H9 (cell line): ENCODE data around the gene CST9L. TPM values are rescaled to one million over a fixed set of nuclear protein-coding genes. Genes with fewer than 3 reads are reported as not detected.

ENCODE experiments used
- DNase-seq: peaks from one replicate; pipeline ENCODE4 v3.0.0-alpha.2; 2017
- H2AFZ ChIP-seq: one replicate; pipeline ENCODE4 v1.6.1; 2013; ENCODE audit warnings: mild to moderate bottlenecking, low read length, control low read depth, moderate library complexity
- H2AK5ac ChIP-seq: 2 replicates; pipeline ENCODE4 v1.6.1; 2013; ENCODE audit warnings: low read length, control low read depth, mixed read lengths; ENCODE audit not compliant: insufficient read length
- H2BK120ac ChIP-seq: one replicate; pipeline ENCODE4 v1.6.1; 2013; ENCODE audit warnings: low read depth, mild to moderate bottlenecking, low read length, control low read depth, inconsistent platforms; ENCODE audit not compliant: poor library complexity, severe bottlenecking
- H2BK12ac ChIP-seq: 2 replicates; pipeline ENCODE4 v1.6.1; 2013; ENCODE audit warnings: low read length, control low read depth, mixed read lengths, low read depth; ENCODE audit not compliant: insufficient read length
- H2BK15ac ChIP-seq: 2 replicates; pipeline ENCODE4 v1.6.1; 2013; ENCODE audit warnings: low read depth, low read length, control low read depth
- H2BK20ac ChIP-seq: one replicate; pipeline ENCODE4 v1.6.1; 2013; ENCODE audit warnings: low read depth, mild to moderate bottlenecking, low read length, control low read depth, inconsistent platforms; ENCODE audit not compliant: poor library complexity, severe bottlenecking
- H2BK5ac ChIP-seq: 2 replicates; pipeline ENCODE4 v1.6.1; 2013; ENCODE audit warnings: low read length, control low read depth, mixed read lengths; ENCODE audit not compliant: insufficient read length
- H3K14ac ChIP-seq: 2 replicates; pipeline ENCODE4 v1.6.1; 2013; ENCODE audit warnings: low read length, control low read depth; ENCODE audit not compliant: insufficient read depth
- H3K18ac ChIP-seq: 2 replicates; pipeline ENCODE4 v1.6.1; 2013; ENCODE audit warnings: low read depth, mild to moderate bottlenecking, mixed read lengths, low read length, control low read depth; ENCODE audit not compliant: insufficient read length
- H3K23ac ChIP-seq: 2 replicates; pipeline ENCODE4 v1.6.1; 2013; ENCODE audit warnings: low read length, control low read depth, mixed read lengths, low read depth; ENCODE audit not compliant: insufficient read length
- H3K23me2 ChIP-seq: 2 replicates; pipeline ENCODE4 v1.6.1; 2013; ENCODE audit warnings: low read depth, mild to moderate bottlenecking, mixed read lengths, low read length, control low read depth; ENCODE audit not compliant: insufficient read length, poor library complexity, severe bottlenecking
- H3K27ac ChIP-seq: 2 replicates; pipeline ENCODE4 v1.5.1; 2013; ENCODE audit warnings: low read length, control low read depth, mixed read lengths, low read depth; ENCODE audit not compliant: insufficient read length
- H3K27me3 ChIP-seq: 2 replicates; pipeline ENCODE4 v1.6.1; 2013; ENCODE audit warnings: low read length, control low read depth, inconsistent platforms; ENCODE audit not compliant: insufficient read depth
- H3K4ac ChIP-seq: 2 replicates; pipeline ENCODE4 v1.6.1; 2013; ENCODE audit warnings: low read depth, mild to moderate bottlenecking, control low read depth, inconsistent platforms, low read length, moderate library complexity
- H3K4me1 ChIP-seq: 2 replicates; pipeline ENCODE4 v1.6.1; 2013; ENCODE audit warnings: low read length, control low read depth, inconsistent platforms; ENCODE audit not compliant: insufficient read depth
- H3K4me2 ChIP-seq: 2 replicates; pipeline ENCODE4 v1.6.1; 2013; ENCODE audit warnings: low read length, control low read depth, mixed read lengths; ENCODE audit not compliant: insufficient read length, insufficient read depth
- H3K56ac ChIP-seq: 2 replicates; pipeline ENCODE4 v1.6.1; 2013; ENCODE audit warnings: low read depth, mild to moderate bottlenecking, mixed read lengths, low read length, control low read depth; ENCODE audit not compliant: insufficient read length
- H3K79me1 ChIP-seq: 2 replicates; pipeline ENCODE4 v1.6.1; 2013; ENCODE audit warnings: low read depth, mild to moderate bottlenecking, moderate library complexity, low read length, control low read depth, inconsistent platforms; ENCODE audit not compliant: insufficient read depth, poor library complexity, severe bottlenecking
- H3K79me2 ChIP-seq: 2 replicates; pipeline ENCODE4 v1.6.1; 2013; ENCODE audit warnings: low read length, control low read depth, inconsistent platforms; ENCODE audit not compliant: insufficient read depth
- H3K9ac ChIP-seq: 2 replicates; pipeline ENCODE4 v1.6.1; 2013; ENCODE audit warnings: low read length, control low read depth, mixed read lengths; ENCODE audit not compliant: insufficient read length; ENCODE audit errors: extremely low read depth
- H3K9me3 ChIP-seq: one replicate; pipeline ENCODE4 v1.6.1; 2013; ENCODE audit warnings: low read depth, low read length, inconsistent platforms; ENCODE audit not compliant: control insufficient read depth
- H3T11ph ChIP-seq: one replicate; pipeline ENCODE4 v1.6.1; 2013; ENCODE audit warnings: mild to moderate bottlenecking, low read length, control low read depth, inconsistent platforms
- H4K20me1 ChIP-seq: one replicate; pipeline ENCODE4 v1.6.1; 2013; ENCODE audit not compliant: control insufficient read depth, insufficient read length, insufficient read depth
- H4K5ac ChIP-seq: 2 replicates; pipeline ENCODE4 v1.6.1; 2013; ENCODE audit warnings: low read depth, mild to moderate bottlenecking, mixed read lengths, low read length, control low read depth; ENCODE audit not compliant: insufficient read length
- H4K8ac ChIP-seq: replicated peaks from 2 replicates; pipeline ENCODE4 v1.6.1; 2013; ENCODE audit warnings: low read length, control low read depth, mixed read lengths, low read depth; ENCODE audit not compliant: insufficient read length
- H4K91ac ChIP-seq: 2 replicates; pipeline ENCODE4 v1.6.1; 2013; ENCODE audit warnings: low read depth, mild to moderate bottlenecking, moderate library complexity, mixed read lengths, low read length, control low read depth; ENCODE audit not compliant: insufficient read length
- H3K27ac Mint-ChIP-seq, 3 experiments: 2 replicates in 2 of 3; 3 replicates in 1 of 3; pipeline ENCODE4 v1.8.0; 2020 to 2021; ENCODE audit warnings: mixed read lengths in 3 of 3, mild to moderate bottlenecking in 1 of 3, moderate library complexity in 1 of 3
- H3K27me3 Mint-ChIP-seq: 2 replicates; pipeline ENCODE4 v1.8.0; 2021; ENCODE audit warnings: low read depth, mild to moderate bottlenecking, moderate library complexity, mixed read lengths
- H3K36me3 Mint-ChIP-seq, 3 experiments: 2 replicates in 2 of 3; 3 replicates in 1 of 3; pipeline ENCODE4 v1.8.0; 2020 to 2021; ENCODE audit warnings: low read depth in 3 of 3, mixed read lengths in 3 of 3; ENCODE audit not compliant: insufficient read depth in 1 of 3
- H3K4me1 Mint-ChIP-seq, 2 experiments: 2 replicates each; pipeline ENCODE4 v1.8.0; 2020; ENCODE audit warnings: mixed read lengths in 2 of 2
- H3K4me3 Mint-ChIP-seq, 2 experiments: 2 replicates in 1 of 2; 3 replicates in 1 of 2; pipeline ENCODE4 v1.8.0; 2020 to 2021; ENCODE audit warnings: mild to moderate bottlenecking in 2 of 2, mixed read lengths in 2 of 2, moderate library complexity in 1 of 2
- H3K9me3 Mint-ChIP-seq, 2 experiments: 2 replicates in 1 of 2; 3 replicates in 1 of 2; pipeline ENCODE4 v1.8.0; 2020; ENCODE audit warnings: mild to moderate bottlenecking in 2 of 2, mixed read lengths in 2 of 2, moderate library complexity in 1 of 2
- WGBS: extraction: QIAGEN DNeasy Blood & Tissue Kit; methylation state at CpG from one replicate; pipeline ENCODE4 v1.1.7; 2013; ENCODE audit warnings: missing lambda C conversion rate, low lambda C conversion rate, mixed read lengths; ENCODE audit not compliant: insufficient read length; ENCODE audit errors: extremely low coverage; 5-methylcytosine and 5-hydroxymethylcytosine counted together
- total RNA-seq: library from RNA; stranded (reverse); gene quantifications from 2 replicates; pipeline ENCODE4 v1.2.1, GENCODE V29; 2021
- TF ChIP-seq, protein P1 (sequence below): fragments of 200-600 bp; sonication (generic); conservative IDR thresholded peaks from 3 replicates; pipeline ENCODE4 v1.8.0; 2021; ENCODE audit warnings: antibody characterized with exemption, mild to moderate bottlenecking

The CST9L gene
- total RNA-seq, 1 experiment from 2014 or later: not detected

DNA sequence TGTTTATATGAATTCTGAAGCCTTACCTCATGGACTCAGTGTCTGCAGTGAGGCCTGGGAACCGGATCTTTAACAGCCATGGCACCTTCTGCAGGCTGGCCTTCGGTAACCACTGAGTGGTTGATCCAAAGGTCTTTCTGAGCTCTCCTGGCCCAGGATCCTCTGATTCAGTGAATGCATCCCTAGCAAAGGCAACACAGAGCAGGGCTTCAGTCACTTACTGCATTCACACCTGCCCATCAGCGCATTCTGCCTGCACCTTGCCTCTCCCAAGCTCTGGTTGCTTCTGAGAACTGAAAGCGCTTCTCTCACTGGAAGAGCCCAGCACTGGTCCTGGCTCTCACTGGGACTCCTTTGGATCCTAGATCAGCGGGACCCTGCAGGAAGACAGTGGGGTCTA is 45.9 kb upstream of the CST9L start:
- Histone ChIP-seq H2BK15ac (no peak overlapping the region), H2BK12ac (no peak overlapping the region), H4K5ac (no peak overlapping the region), H2BK20ac (no peak overlapping the region), H3K79me2 (no peaks in the 10 kb centered on the region), H3K4ac (no peak overlapping the region), H3K56ac (no peak overlapping the region), H4K8ac (no peak overlapping the region), H4K20me1 (no peaks in the 10 kb centered on the region), H2AK5ac (no peak overlapping the region), H2AFZ (no peak overlapping the region), H3T11ph (no peak overlapping the region), H3K4me1 (peaks cover 4% of the 10 kb centered on the region), H3K27ac (no peak overlapping the region), H3K9ac (no peak overlapping the region), H3K4me2 (no peak overlapping the region), H3K79me1 (no peaks in the 10 kb centered on the region), H3K9me3 (no peaks in the 10 kb centered on the region), H3K23ac (no peak overlapping the region), H3K18ac (no peak overlapping the region), H3K23me2 (no peaks in the 10 kb centered on the region), H2BK5ac (no peak overlapping the region), H3K14ac (no peak overlapping the region), H4K91ac (no peak overlapping the region), H3K27me3 (no peaks in the 10 kb centered on the region), H2BK120ac (no peak overlapping the region)
- Mint-ChIP-seq H3K27me3 (peaks cover 18% of the 10 kb centered on the region), H3K36me3 (no peaks in the 10 kb centered on the region; a peak in 3 of 7 replicates), H3K9me3 (no peaks in the 10 kb centered on the region), H3K4me1 (peaks cover 12 to 14% of the 10 kb centered on the region in 2 experiments), H3K4me3 (no peak overlapping the region), H3K27ac (no peak overlapping the region)
- WGBS: no CpG with 5 or more reads among the region's 5 CpGs
- TF ChIP-seq, protein P1, sequence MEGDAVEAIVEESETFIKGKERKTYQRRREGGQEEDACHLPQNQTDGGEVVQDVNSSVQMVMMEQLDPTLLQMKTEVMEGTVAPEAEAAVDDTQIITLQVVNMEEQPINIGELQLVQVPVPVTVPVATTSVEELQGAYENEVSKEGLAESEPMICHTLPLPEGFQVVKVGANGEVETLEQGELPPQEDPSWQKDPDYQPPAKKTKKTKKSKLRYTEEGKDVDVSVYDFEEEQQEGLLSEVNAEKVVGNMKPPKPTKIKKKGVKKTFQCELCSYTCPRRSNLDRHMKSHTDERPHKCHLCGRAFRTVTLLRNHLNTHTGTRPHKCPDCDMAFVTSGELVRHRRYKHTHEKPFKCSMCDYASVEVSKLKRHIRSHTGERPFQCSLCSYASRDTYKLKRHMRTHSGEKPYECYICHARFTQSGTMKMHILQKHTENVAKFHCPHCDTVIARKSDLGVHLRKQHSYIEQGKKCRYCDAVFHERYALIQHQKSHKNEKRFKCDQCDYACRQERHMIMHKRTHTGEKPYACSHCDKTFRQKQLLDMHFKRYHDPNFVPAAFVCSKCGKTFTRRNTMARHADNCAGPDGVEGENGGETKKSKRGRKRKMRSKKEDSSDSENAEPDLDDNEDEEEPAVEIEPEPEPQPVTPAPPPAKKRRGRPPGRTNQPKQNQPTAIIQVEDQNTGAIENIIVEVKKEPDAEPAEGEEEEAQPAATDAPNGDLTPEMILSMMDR: no peak
- DNase-seq: no peak
